Measurements from ENCODE around the gene RBMS3.

DNA sequence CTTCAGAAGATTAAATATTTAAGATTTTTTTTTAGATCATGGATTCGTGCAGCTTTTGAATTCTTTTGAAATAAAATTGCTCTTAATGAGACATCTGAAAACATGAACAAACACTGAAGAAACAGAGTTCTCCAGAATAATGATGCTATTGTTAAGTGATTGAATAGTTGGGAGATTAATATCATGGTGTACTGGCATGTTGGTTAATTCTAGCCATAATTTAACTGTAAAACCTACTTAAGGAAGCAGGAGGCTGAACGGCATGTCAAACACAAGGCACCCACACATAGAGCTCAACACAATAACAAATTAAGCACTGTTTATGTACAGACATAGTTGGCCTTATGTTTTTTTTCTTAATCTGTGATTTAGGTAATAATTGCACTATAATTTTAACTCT is 185.6 kb downstream of the RBMS3 start:
- no peak for TF ChIP-seq EZH2 (IDR thresholded peaks at IDR 0.05)
- TF ChIP-seq, protein P1, sequence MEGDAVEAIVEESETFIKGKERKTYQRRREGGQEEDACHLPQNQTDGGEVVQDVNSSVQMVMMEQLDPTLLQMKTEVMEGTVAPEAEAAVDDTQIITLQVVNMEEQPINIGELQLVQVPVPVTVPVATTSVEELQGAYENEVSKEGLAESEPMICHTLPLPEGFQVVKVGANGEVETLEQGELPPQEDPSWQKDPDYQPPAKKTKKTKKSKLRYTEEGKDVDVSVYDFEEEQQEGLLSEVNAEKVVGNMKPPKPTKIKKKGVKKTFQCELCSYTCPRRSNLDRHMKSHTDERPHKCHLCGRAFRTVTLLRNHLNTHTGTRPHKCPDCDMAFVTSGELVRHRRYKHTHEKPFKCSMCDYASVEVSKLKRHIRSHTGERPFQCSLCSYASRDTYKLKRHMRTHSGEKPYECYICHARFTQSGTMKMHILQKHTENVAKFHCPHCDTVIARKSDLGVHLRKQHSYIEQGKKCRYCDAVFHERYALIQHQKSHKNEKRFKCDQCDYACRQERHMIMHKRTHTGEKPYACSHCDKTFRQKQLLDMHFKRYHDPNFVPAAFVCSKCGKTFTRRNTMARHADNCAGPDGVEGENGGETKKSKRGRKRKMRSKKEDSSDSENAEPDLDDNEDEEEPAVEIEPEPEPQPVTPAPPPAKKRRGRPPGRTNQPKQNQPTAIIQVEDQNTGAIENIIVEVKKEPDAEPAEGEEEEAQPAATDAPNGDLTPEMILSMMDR (IDR thresholded peaks at IDR 0.05): no peak
- TF ChIP-seq EZH2phosphoT487 (IDR thresholded peaks at IDR 0.05): no peak
